Measurements from ENCODE around the gene RAB11A. TPM values are rescaled to one million over a fixed set of nuclear protein-coding genes. Genes with fewer than 3 reads are reported as not detected.

RAB11A gene
- 141 TPM for total RNA-seq

DNA sequence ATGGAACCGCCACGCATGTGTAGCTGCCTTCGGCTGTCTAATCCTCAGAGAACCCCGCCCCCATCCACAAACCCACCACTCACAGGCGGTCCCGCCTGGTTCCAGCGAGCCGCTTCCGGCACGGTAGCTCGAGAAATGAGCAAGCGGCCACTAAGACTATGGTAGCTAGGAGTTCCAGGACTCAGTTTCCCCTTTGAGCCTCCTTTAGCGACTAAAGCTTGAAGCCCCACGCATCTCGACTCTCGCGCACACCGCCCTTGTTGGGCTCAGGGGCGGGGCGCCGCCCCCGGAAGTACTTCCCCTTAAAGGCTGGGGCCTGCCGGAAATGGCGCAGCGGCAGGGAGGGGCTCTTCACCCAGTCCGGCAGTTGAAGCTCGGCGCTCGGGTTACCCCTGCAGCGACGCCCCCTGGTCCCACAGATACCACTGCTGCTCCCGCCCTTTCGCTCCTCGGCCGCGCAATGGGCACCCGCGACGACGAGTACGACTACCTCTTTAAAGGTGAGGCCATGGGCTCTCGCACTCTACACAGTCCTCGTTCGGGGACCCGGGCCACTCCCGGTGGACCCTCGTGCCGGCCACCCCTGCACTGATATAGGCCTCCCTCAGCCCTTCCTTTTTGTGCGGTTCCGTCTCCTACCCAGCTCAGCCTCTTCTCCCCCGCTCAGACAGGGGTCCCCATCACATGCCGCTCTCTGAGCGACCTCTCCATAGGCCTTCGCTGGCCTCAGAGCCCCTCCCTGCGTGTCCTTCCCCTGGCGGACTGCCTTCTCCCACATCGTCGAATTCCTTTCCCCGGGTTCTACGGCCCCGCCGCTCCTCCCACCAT lies at the start of gene RAB11A:
TSS of gene RAB11A (plus strand) at position 366 of the 828 bp plus-strand sequence. CDS start at position 461, 95 bp downstream.

Small RNA genes lying within 50 kb of the gene (small RNA-seq; reads per million reads assigned to genes)
- not detected for gene RF00026 (ENCODE audit: low replicate concordance)

Other genes starting within 250 kb of the RAB11A start
- gene SLC24A1, start 247.6 kb upstream of the RAB11A start, total RNA-seq = 10.2 TPM
- 30.1 TPM for gene DENND4A, start 77.2 kb upstream of the RAB11A start, total RNA-seq